Adrenal gland (tissue), 5 donors: ENCODE measurements around the gene SGPL1.

Source experiments
- POLR2A ChIP-seq, 2 donors: fragments of 450-650 bp; IDR thresholded peaks; one replicate each; pipeline ENCODE4 v1.6.1; 2017; ENCODE audit warnings: antibody characterized with exemption in 2 of 2, mild to moderate bottlenecking in 2 of 2, moderate library complexity in 1 of 2
- TF ChIP-seq, protein P1 (sequence below), 6 experiments: fragments of 450-650 bp in 4 of 6; fragments of 200-600 bp in 2 of 6; sonication (generic) in 1 of 6; IDR thresholded peaks; 1 replicate in 5 of 6; 2 replicates in 1 of 6; pipeline versions ENCODE4 v1.5.1 to v1.8.0; 2016 to 2021; ENCODE audit warnings: antibody characterized with exemption in 6 of 6, mild to moderate bottlenecking in 2 of 6, moderate library complexity in 1 of 6
- donor health status: DM: no; HTN: no; CAD: no.

DNA sequence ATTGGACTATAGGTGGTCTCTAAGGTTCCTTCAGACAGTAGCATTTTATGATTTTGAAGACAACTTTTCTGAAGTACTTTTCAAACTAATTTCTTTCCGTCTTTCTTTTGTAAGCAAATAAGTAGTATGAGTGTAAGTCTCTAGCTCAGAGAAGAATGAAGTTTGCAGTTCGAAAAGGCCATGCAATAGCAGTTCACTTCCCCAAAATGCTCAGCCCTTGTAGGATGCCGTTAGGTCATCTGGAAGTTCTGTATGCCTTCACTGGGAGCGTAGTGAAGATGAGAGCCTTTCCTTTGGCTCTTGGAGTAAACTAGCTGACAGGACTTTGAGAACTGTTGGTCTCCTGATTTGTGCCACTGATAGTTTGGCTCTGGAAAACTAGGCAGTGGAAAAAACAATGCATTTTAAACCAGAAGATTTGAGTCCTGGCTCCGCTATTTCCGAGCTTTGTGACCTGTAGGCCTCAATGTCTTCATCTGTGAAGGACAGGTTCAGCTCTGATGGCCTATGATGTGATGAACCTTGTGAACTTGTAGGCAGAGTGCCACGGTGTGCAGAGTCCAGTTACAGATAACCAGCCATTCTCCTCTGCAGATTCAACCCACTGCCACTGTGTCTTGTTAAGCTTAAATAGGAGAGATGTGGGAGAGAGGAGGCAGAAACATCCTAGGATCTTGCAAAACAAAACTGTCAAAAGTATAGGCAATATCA is 18.8 kb downstream of the SGPL1 start:
- TF ChIP-seq, protein P1, sequence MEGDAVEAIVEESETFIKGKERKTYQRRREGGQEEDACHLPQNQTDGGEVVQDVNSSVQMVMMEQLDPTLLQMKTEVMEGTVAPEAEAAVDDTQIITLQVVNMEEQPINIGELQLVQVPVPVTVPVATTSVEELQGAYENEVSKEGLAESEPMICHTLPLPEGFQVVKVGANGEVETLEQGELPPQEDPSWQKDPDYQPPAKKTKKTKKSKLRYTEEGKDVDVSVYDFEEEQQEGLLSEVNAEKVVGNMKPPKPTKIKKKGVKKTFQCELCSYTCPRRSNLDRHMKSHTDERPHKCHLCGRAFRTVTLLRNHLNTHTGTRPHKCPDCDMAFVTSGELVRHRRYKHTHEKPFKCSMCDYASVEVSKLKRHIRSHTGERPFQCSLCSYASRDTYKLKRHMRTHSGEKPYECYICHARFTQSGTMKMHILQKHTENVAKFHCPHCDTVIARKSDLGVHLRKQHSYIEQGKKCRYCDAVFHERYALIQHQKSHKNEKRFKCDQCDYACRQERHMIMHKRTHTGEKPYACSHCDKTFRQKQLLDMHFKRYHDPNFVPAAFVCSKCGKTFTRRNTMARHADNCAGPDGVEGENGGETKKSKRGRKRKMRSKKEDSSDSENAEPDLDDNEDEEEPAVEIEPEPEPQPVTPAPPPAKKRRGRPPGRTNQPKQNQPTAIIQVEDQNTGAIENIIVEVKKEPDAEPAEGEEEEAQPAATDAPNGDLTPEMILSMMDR (IDR thresholded peaks at IDR 0.05): no peak
- TF ChIP-seq POLR2A (IDR thresholded peaks at IDR 0.05): no peak
